Kidney capillary endothelial cell (primary cell): Measurements from ENCODE around the gene TUBG1.
"Not testable (repeated sequence)": the region's sequence is repeated elsewhere in the genome, so short reads cannot be mapped to it uniquely, and the experiment has no call there.

Experiments
- DNase-seq: peaks from one replicate; pipeline ENCODE4 v3.0.0-alpha.2; 2018; ENCODE audit warnings: low spot score

TUBG1 gene

DNA sequence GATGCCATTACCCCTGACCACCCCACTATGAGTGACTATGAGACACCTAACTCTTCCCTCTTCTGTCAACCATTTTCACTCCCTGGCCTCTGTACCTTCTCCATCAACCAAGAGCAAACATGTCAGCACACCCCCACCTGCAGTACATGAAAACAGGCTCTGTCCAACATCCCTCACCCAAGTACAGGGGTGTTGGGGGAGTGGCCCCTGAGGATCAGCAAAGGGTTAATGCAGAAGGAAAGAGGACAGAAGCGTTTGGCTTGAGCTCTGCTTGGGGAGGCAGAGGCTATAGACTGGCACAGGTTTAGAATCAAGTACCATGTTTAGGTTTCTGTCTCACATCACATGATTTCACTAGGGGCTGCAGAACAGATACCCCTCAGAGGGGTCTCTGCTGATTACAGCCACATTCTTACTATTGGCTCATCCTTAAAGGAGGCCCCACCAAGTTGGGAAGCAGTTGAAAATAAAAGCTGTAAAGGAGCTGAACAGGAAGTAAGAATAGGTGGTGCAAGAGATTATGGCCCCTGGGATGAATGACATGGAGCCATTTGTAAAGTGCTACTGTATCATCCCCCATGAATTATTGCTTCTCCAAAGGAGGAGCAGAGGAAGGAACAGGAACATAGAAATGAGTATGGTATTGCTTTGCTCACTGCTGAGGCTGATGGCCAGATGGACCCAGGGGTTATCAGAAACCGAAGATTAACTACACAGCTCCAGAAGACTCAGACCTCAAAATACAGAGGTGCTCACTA is 29.5 kb upstream of the TUBG1 start:
- no peak for DNase-seq

DNA sequence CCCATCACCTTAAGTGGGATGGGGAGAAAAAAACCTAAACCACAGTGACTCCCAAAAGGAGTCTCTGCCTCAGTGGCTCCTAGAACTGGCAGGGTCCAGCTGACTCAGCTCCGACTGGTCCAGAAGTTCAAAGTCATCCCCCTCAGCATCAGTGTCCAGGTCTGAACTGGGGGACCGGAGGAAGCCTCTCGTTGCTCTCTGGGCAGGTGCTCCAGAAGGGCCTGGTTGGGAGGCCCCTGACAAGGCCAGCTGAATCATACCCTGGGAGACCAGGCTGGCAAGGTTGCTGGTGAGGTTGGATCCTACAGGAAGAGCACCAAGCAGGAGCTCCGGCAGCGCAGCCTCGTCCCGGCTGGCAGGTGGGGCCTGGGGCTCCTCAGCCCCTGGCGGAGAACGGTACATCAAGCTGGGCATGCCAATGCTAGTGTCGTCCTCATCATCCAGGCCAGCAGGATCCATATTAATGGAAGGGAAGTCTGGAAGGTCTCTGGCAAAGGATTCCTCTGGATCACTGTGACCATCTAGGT is 27.7 kb upstream of the TUBG1 start:
- no peak for DNase-seq

DNA sequence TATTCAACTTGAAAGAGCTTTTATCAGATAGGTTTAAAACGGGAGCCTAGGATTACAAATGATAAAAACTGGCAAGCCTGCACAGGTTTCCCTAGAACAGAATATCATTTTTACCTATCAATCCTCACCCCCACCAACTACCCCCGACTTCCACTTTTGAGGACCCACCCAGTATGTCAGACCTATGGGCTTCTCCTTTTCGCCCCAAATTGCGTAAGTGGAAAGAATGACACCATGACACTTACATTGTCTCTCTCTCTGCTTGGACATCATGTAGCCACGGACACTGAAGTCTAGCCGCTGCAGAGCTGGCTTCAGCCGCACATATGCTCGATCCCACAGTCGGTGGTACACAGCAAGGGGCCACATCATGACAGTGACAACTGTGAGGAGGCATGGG is 24.6 kb upstream of the TUBG1 start:
- DNase-seq, result no peak

DNA sequence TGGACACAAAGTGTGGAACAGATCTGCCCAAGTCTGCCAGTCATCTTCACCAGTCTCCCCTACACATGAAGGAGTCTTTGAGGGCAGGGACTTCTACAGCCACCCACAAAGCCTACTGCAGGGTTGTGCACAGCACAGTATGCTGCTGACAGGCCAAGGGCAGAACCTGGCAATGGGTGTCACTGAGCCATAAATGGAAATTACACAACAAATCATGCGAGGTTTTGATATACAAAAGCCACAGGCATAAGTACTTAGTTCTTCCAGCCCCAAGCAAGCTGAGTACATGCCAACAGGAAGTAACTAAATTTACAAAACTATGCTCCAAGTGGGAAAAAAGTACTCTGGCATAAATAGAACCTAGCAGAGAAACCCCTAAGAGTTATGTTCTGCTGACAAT is 24.1 kb upstream of the TUBG1 start:
- DNase-seq, result no peak

DNA sequence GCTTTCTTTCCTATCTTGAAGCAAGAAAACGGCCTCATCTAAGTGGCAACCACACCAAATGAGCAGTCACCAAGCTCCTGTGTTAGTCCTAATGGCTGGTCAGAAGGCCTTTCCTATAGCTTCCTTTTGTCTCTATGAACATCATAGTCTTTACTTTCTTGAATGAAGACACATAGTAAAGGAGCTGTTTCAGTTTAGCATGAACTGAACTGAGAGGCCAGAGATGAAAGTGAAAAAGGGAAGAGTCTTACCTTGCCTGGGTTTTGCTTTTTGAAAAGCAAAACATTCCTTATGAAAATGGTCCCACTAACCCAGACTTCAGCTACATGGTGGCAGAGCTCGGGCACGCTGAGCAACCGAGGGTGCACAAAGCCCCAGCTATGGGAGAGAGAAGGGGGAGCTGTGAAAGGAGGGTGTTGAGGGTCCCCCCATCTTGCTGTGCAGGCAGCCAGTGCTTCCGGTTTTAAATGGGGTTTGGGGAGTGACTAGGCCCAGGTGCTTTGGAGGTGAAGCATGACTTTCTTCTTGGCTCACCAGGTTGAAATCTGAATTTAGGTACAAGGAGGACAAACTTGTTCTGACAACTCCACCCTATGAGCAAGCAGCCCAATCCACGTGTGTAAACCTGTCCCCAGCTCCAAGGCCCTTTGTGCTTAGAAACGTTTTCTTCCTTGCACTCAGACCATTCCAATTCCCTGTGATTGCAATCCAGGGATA is 22.8 kb upstream of the TUBG1 start:
- DNase-seq, result no peak

DNA sequence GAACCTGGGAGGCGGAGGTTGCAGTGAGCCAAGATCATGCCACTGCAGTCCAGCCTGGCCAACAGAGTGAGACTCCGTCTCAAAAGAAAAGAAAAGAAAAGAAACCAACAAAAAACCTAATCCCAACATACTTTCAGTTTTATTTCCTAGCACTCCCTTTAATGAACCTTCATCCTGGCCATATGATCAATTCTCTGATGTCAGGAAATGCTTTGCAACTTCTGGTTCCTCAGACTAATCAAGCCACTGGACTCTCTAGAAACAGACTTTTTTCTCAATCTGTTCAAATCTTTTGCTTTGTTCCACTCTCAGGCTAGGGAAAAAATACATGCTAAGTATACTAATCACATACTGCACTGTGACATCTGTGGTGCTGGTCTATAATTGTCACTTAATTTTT is 18.6 kb upstream of the TUBG1 start:
- no peak for DNase-seq

DNA sequence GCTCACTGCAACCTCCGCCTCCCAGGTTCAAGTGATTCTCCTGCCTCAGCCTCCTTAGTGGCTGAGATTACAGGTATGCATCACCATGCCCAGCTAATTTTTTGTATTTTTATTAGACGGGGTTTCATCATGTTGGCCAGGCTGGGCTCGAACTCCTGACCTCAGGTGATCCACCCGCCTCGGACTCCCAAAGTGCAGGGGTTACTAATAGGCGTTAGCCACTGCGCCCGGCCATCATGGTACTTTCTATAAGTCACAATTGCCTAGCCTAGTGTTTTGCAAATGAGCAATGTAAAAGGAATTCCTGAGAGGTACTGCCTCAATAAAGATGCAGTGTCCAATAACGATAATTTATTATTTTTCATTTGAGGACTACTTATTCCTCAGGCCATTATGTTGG is 18.1 kb upstream of the TUBG1 start:
- DNase-seq, result no peak

DNA sequence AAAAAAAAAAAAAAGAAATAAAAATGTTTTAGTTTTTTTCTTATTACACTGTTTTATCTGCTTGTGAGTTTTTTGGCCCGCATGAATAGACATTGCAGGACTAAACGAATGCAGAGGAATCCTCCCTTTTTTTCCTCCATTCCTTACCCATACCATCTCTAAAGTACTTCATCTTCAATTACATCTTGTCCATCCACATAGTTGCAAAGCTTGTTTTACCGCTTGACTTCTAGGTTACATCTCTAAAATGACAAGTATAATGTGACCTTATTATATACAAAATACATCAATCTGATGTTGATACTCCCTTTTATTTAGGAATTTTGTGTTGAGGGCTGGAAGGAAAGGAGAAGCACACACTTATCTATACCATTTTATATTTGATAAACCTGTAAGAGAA is 13.1 kb upstream of the TUBG1 start:
- no peak for DNase-seq

DNA sequence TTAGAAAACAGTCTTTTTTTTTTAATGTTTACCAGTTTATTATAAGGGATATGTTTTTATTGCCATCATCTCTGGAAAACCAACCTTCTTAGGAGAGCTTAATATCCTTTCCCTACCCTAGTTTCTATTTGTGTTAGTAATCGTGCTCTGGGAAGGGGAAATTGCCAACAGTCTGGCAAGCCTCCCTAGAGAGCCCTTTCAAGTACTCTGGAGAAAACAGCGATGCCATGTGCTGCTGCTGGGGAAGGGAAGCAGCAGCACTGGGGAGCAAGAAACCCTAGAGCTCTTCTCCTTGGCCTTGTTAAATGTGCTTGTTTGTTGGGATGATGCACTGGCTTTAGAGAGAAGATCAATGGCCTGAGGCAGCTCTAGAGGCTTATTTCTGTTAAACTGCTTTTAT is 10.6 kb upstream of the TUBG1 start:
- no peak for DNase-seq

DNA sequence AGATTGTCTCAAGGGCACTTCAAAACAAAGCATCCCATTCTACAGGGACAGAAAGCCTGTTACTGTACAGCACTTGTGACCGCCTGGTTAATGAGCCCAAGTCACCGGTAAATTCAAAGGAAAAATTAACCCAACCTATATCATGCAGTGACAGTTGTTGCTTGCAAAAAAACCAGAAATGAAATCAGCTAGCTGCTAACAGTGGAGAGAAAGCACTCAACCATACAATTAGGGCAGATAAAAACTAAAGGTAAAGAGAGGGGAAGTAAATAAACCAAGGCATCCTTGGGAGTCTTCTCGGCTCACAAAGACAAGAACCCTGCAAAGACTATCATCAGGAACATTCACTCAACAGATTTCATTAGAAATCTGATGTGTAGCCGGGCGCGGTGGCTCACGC is 6.2 kb upstream of the TUBG1 start:
- DNase-seq, result no peak

DNA sequence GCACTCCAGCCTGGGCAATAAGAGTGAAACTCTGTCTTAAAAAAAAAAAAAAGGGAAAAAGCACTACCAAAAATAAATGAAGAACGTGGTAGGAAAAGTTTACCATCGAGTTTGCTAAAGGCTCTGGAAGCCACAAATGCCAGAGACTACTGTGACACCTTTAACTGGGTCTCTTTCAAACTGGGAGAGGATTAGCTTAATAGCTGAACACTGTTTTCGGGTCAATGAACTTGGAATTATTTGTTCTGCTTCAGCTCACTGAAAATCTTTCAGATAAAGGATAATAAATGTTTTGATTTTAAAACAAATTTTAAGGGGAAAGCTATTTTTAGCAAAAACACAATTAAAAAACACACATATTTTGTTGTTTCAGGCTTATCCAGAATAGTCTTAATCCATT is 1.7 kb upstream of the TUBG1 start:
- DNase-seq, result no peak

DNA sequence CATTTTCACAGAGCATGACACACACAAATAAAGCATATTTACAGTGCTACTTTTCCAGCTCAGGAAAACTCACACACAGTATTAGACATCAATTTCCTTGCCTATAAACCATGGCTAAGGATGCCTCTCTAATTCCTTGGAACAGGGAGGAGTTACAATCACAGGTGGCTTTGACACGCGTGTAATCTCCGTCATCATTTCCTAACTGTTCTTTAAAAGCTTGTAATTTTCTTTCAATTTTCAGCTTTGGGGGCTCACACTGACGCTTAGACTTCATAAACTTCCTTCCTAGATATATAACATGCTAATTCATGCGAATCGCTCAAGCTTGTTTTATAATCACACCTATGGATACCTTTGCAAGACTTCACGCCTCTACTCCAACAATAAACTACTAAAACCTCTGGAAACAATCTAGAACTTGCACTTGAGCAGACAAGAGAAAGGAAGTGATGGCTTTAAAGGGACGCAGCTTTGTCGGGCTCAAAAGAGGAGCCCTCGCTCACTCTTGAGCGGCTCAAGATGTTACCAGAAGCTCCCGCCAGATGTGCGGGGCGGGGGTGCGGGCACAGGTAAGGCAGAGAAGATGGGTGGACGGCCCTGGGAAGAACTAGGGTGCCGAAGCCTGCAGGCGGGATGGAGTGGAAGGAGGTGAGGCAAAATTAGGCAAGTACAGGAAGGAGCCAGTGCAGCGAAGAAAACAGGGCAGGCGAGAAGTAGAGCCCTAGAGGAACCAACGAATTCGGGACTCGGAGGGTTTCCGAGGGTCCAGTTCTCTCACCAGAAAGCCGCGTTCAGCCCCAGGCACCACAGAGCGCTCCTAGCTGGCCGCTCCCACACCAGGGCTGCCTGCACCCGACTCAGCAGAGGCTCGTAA is 940 bp upstream of the TUBG1 start:
- no peak for DNase-seq

DNA sequence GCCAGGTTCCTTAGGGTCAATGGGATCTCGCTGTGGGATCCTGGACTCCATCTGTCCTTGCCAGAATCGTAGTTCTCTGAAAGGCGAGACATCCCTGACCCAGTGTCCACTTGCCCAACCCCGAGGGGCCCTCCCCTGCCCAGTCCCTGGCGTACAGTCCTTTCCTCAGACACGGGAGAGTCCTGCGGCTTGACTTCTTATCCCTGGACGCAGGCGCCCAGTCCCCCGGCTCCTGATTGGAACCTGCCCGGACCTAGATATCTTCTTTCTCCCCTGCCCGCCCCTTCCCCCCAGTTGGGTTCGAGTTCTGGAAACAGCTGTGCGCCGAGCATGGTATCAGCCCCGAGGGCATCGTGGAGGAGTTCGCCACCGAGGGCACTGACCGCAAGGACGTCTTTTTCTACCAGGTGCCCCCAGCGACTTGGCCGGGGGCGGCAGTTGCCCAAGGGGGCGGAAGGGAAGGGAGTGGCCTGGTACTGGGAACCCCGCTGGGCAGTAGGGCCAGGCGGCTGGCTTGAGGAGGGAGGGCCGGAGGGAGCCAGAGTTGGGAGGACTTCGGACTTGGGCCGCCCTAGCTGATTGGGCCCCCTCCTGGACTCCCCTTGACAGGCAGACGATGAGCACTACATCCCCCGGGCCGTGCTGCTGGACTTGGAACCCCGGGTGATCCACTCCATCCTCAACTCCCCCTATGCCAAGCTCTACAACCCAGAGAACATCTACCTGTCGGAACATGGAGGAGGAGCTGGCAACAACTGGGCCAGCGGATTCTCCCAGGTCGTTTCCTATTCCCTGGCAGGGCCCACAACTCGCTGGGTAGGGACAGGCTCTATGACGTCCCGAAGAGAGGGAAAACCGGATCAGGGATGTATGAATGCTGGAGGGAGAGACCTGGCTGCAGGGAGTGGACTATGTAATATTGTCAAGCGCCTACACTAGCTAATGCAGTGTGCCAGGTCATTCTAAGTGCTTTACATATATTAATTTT is 625 bp downstream of the TUBG1 start:
- not testable (repeated sequence) for DNase-seq

DNA sequence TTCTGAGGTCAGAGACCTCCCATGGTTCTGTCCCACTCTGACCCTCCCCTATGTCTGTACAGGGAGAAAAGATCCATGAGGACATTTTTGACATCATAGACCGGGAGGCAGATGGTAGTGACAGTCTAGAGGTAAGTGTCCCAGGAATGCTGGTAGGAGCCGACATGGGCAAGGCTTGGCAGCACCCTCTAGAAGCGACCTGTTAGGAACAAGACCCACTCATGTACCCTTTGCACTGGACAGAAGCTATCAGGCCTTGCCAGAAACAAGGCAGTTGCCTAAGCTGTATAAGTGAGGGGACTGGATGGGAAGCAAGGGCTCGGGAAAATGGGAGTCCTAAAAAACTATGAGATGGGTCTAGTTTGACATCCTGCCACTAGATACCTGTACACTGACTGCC is 2.5 kb downstream of the TUBG1 start:
- DNase-seq, result no peak

DNA sequence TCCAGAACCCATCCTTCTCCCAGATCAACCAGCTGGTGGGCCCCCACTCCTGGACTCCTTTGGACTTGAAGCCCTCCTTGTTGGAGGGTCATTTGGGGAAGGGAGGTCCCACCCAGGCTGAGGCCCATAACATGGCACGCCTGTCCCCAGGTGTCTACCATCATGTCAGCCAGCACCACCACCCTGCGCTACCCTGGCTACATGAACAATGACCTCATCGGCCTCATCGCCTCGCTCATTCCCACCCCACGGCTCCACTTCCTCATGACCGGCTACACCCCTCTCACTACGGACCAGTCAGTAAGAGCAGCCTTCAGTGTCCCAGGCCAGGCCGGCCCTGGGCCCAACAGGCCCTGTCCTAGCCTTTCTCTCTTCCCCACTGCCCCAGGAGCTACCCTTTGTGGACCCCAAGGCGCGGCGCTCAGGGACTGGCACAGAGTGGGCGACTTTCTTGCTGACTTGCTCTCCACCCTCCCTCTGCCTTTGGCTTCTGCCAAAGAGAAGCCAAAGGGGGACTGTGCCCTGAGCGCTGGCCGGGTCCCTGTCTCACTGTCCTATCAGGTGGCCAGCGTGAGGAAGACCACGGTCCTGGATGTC is 4.3 kb downstream of the TUBG1 start:
- DNase-seq, result no peak

DNA sequence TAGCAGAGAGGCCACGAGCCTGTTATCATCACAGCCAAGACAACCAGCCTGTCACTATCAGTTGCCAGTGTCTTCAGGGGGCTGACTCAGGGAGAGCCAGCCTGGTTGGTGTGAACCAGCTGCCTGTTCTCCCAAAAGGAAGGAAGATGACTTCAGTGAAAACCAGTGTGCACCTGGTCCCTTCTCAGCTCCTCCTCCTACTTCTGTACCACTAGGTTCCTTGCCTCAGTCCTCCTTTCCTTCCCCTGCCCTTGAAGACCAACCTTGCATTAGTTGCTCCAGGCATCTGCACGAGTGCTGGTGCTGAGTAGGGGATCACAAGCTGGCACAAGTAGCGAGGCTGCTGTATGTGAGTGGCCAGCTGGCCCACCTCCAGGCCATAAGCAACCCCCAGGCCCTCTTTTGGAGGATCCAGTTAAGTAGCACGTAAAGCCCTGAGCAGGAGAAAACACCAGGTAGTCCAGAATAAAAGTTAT is 8.5 kb downstream of the TUBG1 start:
- no peak for DNase-seq

DNA sequence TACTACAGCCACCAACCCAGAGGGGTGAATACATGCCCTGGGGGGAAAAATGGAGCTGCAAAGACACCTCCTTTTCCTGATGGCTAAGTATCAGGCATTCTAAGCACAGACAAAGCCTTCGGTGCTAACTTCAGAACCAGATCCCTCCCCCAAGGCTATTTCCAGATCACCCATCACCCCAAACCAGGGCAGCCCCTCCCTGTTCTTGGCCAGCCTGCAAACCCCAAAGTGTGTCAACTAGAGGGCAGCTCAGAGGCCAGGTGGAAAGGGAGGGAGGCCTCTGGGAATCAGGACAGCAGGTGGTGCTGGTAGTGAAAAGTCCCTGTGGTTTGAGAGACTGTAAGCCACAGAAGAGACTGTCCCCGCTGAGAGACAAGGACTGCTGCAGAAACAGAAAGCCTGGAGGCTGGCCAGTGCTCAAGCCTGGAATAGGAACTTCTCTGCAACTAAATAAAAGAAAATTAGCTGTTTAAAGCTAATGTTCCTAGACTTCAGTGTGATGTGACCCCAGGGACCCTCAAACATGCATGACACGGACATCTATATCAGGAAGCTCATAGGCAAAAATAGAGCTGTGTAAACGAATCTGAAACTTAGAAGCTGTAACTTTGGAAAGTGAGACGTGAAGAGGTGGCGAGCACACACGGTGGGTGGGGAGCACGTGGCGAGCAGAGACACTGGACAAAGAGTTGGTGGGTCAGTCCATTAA is 9.1 kb downstream of the TUBG1 start:
- no peak for DNase-seq

DNA sequence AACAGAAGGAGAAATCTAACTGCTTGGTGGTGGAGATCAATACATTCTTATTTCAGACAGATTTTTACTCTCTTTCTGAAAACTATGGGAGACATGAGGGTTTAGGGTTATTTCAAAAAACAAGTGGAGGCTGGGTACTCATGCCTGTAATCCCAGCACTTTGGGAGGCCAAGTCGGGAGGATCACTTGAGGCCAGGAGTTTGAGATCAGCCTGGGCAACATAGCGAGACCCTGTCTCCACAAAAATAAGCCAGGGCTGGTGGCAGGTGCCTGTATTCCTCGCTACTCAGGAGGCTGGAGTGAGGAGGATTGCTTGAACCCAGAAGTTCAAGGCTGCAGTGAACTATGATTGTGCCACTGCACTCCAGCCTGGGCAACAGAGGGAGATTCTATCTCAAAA is 12.5 kb downstream of the TUBG1 start:
- DNase-seq, result not testable (repeated sequence)

DNA sequence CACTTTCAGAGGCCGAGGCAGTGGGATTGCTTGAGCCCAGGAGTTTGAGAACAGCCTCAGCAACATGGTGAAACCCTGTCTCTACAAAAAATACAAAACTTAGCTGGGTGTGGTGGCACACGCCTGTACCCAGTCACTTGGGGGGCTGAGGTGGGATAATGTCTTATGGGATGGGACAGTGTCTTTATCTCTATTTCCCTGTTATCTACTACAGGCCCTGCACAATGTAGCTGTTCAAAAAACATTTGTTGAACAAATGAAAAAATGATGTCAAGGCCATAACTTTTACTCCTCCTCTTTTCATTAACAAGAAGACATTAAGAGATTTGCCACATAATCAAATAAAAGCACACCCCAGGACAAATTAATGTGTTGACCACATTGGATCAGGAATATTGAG is 13.8 kb downstream of the TUBG1 start:
- DNase-seq, result no peak
